HG03060 (cell line): Measurements from ENCODE around the gene ADAMTS2.

Experiments
- ATAC-seq: cut with Tn5 transposase; IDR thresholded peaks from one replicate; pipeline ENCODE4 v1.9.1; 2021; ENCODE audit warnings: low read depth, moderate number of reproducible peaks; ENCODE audit not compliant: unreplicated experiment

ADAMTS2 gene

GRCh38 chr5:179065703-179066102 lies 279.6 kb downstream of the ADAMTS2 start:
- ATAC-seq, result no peak

- no peak for ATAC-seq
Measured at GRCh38 chr5:179061025-179061424, 284.2 kb downstream of the ADAMTS2 start.
